ENCODE results near the gene CES1. TPM values are rescaled to one million over a fixed set of nuclear protein-coding genes. Genes with fewer than 3 reads are reported as not detected.
"Not testable (repeated sequence)": the region's sequence is repeated elsewhere in the genome, so short reads cannot be mapped to it uniquely, and the experiment has no call there.

CES1 gene
- total RNA-seq, 1 donor from 2014 or later, result 0.58 TPM

DNA sequence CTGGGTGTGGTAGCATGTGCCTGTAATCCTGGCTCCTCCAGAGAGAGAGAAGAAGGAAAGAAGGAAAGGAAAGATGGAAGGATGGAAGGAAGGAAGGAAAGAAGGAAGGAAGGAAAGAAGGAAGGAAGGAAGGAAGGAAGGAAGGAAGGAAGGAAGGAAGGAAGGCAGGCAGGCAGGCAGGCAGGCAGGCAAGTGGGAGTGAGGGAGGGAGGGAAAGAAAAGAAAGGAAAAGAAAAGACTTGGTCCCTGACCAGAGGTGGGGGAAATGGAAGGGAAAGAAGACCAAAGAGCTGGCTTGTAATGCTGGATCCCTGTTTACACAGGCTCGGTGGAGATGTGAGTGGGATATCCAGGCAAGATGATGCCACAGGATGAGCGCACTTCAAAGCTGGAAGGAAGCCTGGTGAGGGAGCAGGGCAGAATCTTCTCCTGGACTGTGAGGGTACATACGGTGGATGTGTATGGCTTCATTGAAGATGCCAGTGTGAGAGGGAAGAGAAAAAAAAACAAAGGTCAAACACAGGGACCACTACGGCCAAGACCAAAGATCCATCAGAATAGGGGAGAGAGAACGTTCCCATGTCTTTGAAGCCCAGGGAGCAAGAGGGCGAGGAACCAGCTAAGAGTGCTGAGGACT is 2.1 kb downstream of the CES1 start:
- TF ChIP-seq, protein P1, sequence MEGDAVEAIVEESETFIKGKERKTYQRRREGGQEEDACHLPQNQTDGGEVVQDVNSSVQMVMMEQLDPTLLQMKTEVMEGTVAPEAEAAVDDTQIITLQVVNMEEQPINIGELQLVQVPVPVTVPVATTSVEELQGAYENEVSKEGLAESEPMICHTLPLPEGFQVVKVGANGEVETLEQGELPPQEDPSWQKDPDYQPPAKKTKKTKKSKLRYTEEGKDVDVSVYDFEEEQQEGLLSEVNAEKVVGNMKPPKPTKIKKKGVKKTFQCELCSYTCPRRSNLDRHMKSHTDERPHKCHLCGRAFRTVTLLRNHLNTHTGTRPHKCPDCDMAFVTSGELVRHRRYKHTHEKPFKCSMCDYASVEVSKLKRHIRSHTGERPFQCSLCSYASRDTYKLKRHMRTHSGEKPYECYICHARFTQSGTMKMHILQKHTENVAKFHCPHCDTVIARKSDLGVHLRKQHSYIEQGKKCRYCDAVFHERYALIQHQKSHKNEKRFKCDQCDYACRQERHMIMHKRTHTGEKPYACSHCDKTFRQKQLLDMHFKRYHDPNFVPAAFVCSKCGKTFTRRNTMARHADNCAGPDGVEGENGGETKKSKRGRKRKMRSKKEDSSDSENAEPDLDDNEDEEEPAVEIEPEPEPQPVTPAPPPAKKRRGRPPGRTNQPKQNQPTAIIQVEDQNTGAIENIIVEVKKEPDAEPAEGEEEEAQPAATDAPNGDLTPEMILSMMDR (conservative IDR thresholded peaks at IDR 0.05), result no peak
- Mint-ChIP-seq H3K4me1 (peaks cover 4% of the 10 kb centered on the region), H3K4me3 (no peak overlapping the region), H3K27me3 (ENCODE audit: low read depth) (peaks cover 31% of the 10 kb centered on the region), H3K27ac (ENCODE audit: unreplicated experiment) (peak overlapping the region; percentile 28), H3K36me3 (ENCODE audit: low read depth) (no peaks in the 10 kb centered on the region), H3K9me3 (no peaks in the 10 kb centered on the region)
- no peak for DNase-seq (ENCODE audit: low read depth, low spot score)

DNA sequence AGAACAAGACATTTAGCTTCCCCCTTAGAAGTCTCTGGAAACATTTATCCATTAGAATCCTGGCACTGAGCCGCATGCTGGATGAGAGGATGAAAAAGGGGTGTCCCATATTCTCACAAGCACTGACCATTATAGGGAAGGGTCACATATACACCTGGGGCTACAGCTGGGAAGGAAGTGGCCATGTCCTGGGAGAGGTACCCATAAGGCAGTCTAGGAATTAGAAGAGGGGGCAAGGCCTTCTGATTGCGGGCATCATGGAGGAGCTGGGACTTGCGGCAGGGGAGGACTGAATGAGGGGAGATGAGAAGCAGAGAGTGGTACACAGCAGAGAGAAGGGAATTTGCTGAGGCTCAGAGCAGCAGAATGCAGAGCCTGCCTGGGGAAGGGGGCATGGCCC is 3.7 kb downstream of the CES1 start:
- not testable (repeated sequence) for H3K9me3 Mint-ChIP-seq; DNase-seq (ENCODE audit: low read depth, low spot score); H3K4me3 Mint-ChIP-seq; H3K27ac Mint-ChIP-seq (ENCODE audit: unreplicated experiment); H3K36me3 Mint-ChIP-seq (ENCODE audit: low read depth); H3K4me1 Mint-ChIP-seq
- peaks cover 44% of the 10 kb centered on the region for H3K27me3 Mint-ChIP-seq (ENCODE audit: low read depth)

DNA sequence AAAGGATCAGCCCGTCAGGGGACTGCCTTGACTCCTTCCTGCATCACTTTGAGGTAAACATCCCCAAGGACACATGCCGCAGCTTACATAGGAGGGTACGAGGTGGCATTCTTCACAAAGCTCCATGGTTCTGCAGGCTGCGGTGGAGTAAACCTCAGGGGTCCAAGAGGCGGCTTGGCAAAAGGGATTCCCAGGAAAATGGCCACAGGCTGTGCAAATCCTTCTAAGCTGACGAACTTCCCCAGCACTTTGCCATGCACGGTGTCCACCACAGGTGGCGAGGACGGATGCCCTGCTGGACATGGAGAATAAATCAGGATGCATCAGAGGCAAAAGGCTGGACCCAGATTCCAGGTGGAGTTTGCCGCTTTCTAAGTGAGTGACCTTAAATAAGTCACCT is 4.2 kb downstream of the CES1 start:
- Mint-ChIP-seq H3K9me3 (no peaks in the 10 kb centered on the region), H3K27me3 (ENCODE audit: low read depth) (peaks cover 45% of the 10 kb centered on the region), H3K27ac (ENCODE audit: unreplicated experiment) (no peak overlapping the region), H3K36me3 (ENCODE audit: low read depth) (no peaks in the 10 kb centered on the region), H3K4me1 (peaks cover 1% of the 10 kb centered on the region), H3K4me3 (no peak overlapping the region)
- no peak for DNase-seq (ENCODE audit: low read depth, low spot score)
- TF ChIP-seq, protein P1 (conservative IDR thresholded peaks at IDR 0.05), result no peak

DNA sequence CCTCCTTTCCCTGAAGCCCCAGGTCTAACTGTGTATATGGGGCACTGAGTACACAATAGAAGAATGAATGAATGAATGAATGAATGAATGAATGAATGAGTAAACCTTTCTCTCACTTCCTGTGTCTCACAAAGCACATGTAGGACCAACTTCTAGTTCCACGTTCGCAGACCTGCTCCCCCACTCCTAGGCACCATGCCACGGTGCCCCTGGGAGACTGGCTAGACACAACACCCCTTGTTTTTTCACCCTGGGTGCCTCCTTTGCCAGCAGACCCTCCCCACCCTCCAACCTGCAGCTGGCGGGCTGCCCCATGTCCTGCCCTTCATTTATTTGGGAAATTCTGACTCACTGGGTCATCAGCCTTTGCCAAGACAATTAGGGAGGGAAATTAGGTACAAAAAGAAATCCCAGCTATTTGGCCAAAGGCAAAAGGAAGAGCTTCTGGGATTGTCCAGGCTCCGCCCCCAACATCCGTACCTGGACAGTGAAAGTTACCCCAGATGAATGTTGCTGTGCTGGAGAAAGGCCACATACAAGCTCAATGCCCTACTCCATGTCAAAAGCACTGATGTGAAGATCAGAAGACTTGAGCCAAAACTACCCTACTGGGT is 7.7 kb downstream of the CES1 start:
- H3K27ac Mint-ChIP-seq (ENCODE audit: unreplicated experiment), result no peak overlapping the region
- H3K36me3 Mint-ChIP-seq (ENCODE audit: low read depth), result no peaks in the 10 kb centered on the region
- no peak for DNase-seq (ENCODE audit: low read depth, low spot score)
- no peaks in the 10 kb centered on the region for H3K4me1 Mint-ChIP-seq
- H3K4me3 Mint-ChIP-seq, result no peak overlapping the region
- H3K27me3 Mint-ChIP-seq (ENCODE audit: low read depth), result peaks cover 57% of the 10 kb centered on the region
- TF ChIP-seq, protein P1 (conservative IDR thresholded peaks at IDR 0.05), result no peak
- H3K9me3 Mint-ChIP-seq, result no peaks in the 10 kb centered on the region

DNA sequence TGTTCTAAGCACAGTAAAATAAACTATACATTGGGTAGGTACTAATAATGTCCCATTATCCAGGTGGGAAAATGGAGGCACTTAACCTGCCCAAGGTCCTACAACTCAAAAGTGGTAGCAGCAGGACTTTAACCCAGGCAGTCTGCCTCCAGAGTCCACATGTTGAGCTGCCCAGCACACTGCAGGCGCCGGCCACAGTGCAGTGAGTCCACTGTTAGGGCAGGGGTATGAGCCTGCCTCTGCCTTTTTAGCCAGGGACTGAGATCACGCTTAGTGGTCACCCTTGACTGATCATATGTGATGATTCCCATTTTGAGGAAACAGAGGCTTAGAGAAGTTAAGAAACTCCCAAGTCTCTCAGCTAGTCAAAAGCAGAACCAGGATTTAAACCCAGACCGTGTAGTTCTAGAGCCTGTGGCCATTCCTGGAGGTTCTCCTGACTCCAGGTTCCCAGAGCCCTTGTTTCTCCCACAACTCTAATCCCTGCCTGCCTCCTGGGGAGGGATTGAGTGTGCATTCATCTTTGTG is 8.4 kb downstream of the CES1 start:
- H3K27ac Mint-ChIP-seq (ENCODE audit: unreplicated experiment), result no peak overlapping the region
- H3K36me3 Mint-ChIP-seq (ENCODE audit: low read depth), result no peaks in the 10 kb centered on the region
- no peaks in the 10 kb centered on the region for H3K4me1 Mint-ChIP-seq
- H3K4me3 Mint-ChIP-seq, result no peak overlapping the region
- TF ChIP-seq, protein P1 (conservative IDR thresholded peaks at IDR 0.05), result no peak
- DNase-seq (ENCODE audit: low read depth, low spot score), result no peak
- H3K9me3 Mint-ChIP-seq, result no peaks in the 10 kb centered on the region
- H3K27me3 Mint-ChIP-seq (ENCODE audit: low read depth), result peaks cover 57% of the 10 kb centered on the region

DNA sequence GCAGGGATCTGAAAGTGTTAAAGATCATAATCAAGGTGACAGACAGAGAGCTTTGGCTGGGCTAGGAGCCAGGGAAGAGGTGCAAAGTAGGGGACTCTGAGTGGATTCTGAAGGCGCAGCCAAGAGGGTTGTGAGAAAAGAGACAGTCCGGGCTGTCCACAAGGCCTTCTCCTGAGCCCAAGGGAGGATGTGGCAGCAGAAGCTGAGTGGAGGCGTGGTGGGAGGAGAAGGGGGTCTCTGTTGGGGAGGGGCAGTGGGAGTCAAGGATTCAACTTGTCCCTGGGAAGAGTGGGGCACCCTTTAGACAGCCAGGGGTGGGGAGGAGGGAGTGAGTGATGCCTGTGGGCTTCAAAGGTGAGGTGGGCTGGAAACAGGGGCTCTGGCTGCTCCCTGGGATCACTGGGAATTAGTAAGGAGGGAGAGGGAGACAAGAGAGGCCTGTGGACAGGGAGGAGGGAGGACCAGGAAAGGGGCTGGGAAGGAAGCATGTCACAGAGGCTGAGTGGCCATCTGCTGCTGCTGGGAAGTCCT is 10.6 kb downstream of the CES1 start:
- H3K27me3 Mint-ChIP-seq (ENCODE audit: low read depth), result peaks cover 62% of the 10 kb centered on the region
- H3K36me3 Mint-ChIP-seq (ENCODE audit: low read depth), result no peaks in the 10 kb centered on the region

More for the DNA sequence above, 10.6 kb downstream of the CES1 start:
- Mint-ChIP-seq H3K4me3 (no peak overlapping the region), H3K4me1 (no peaks in the 10 kb centered on the region), H3K9me3 (peaks cover 2% of the 10 kb centered on the region), H3K27ac (ENCODE audit: unreplicated experiment) (no peak overlapping the region)
- DNase-seq (ENCODE audit: low read depth, low spot score), result no peak
- TF ChIP-seq, protein P1 (conservative IDR thresholded peaks at IDR 0.05), result no peak

Data from neural crest cell (in vitro differentiated cells).